Pons (tissue), 1 donor: Measurements from ENCODE around the gene PDP2.

Experiments used
- DNase-seq: peaks from one replicate; pipeline ENCODE4 v3.0.0-alpha.2; 2016; ENCODE audit warnings: low spot score

PDP2 gene, protein sequence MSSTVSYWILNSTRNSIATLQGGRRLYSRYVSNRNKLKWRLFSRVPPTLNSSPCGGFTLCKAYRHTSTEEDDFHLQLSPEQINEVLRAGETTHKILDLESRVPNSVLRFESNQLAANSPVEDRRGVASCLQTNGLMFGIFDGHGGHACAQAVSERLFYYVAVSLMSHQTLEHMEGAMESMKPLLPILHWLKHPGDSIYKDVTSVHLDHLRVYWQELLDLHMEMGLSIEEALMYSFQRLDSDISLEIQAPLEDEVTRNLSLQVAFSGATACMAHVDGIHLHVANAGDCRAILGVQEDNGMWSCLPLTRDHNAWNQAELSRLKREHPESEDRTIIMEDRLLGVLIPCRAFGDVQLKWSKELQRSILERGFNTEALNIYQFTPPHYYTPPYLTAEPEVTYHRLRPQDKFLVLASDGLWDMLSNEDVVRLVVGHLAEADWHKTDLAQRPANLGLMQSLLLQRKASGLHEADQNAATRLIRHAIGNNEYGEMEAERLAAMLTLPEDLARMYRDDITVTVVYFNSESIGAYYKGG

DNA sequence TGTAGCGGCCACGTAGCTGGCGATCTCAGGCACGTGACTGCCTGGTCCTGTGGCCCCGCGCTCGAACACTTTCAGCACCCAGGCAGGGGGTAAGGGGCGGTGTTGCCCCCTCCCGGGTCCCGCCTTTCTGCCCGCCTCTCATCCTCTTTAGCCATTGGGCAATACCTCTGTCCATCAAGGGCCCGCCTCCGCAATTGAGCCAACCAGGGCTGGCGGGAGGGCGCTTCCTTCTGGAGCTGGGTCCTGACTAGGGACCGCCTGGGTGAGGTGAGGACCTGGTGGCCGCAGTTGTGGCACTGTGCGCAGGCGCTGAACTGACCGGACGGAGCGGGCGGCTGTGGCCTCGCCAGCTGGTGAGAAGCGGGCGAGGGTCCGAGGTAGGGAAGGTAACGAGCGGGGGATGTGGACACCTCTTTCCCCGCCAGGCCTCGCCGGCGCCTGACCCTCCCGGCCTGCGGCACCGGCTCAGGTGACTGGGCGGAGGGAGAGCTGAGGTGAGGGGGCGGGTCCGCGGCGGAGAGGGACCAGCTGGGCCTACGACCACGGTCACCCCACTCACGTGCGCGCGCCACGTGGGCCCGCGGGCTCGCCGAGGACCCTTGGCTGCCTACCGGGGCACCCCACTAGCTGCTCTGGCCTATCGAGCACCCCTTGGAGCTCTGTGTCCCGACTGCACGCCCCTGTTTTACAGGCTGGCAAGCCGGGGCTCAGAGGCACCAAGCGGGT lies at the start of gene PDP2:
PDP2 (plus strand) TSS at position 228 of the 726 bp plus-strand sequence. CDS start 3,770 bp downstream, outside the sequence.
- peak; percentile 96 for DNase-seq

DNA sequence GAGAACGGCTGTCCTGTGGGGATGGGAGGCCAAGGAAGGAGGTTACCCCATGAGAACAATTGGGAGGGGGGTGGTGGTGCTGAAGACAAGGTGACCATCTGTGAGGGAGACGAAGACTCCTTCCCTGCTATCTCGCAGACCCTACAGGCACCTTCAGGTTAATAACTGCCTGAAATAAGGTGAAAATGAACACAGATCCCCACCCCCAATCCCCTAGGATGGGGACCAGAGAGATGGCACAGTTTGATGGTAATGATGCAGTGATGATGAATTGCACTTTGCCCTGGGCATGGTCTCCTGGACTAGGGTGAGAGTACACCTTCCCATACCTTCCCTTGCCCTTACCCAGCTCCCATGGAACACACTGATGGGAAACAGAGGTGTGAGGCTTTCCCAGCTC lies 48.1 kb upstream of the PDP2 start:
- DNase-seq, result no peak

- no peak for DNase-seq
Measured at GRCh38 chr16:66832661-66833305, 47.5 kb upstream of the PDP2 start.

DNA sequence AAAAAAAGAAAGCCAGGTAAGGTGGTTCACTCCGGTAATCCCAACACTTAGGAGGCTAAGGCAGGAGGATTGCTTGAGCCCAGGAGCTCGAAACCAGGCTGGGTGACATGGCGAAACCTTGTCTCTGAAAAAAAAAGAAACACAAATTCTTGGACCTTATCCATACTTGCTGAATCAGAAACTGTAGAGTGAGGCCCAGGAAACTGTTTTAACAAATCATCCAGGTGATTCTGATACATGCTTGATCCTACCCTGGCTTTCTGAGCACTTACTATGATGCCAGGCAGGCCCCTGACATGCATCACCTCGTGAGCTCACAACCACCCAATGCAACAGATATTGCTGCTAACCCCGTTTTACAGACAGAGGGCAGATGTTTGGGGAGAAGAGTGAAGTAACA lies 45.6 kb upstream of the PDP2 start:
- DNase-seq, result no peak

- no peak for DNase-seq
Measured at GRCh38 chr16:66840883-66841282, 39.4 kb upstream of the PDP2 start.

GRCh38 chr16:66841366-66841765 lies 38.9 kb upstream of the PDP2 start:
- DNase-seq, result no peak

- DNase-seq, result no peak
Measured at GRCh38 chr16:66842765-66843164, 37.5 kb upstream of the PDP2 start.

DNA sequence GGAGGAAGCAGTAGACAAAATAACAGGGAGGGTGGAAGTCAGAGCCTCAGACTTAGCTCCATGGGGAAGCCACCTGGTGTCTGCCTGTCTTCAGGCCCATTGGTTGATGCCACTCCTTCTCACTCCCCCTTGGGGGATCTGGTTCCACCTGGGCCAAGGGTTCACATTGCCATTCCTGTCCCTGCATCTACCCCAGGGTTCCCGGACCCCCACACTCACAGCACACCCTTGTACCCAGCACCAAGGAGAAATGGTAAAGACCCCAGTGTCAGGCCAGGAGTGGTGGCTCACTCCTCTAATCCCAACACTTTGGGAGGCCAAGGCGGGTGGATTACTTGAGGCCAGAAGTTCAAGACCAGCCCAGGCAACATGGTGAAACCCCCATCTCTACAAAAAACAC lies 37.1 kb upstream of the PDP2 start:
- no peak for DNase-seq

DNA sequence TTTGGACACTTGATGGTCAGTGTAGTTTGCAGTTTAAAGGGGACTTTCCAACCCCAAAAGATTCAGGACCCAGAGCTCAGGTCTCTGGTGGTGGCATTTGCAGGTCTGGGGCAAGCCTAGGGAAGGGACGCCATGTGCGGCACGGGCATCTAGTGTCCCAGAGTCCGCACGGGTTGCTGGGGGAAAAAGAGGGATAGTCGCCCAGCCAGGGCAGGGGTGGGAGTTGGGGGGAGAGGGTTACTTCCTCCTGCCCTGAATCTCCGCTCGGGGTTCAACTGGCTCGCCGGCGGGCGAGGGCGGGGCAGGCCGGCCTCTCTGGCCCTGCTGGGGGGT lies 36.3 kb upstream of the PDP2 start:
- no peak for DNase-seq

GRCh38 chr16:66844342-66845079 lies 35.8 kb upstream of the PDP2 start, which contains the start of gene CA7:
CA7 (plus strand) TSS chr16:66844414; CDS start chr16:66844488, 74 bp downstream.
- no peak for DNase-seq

DNA sequence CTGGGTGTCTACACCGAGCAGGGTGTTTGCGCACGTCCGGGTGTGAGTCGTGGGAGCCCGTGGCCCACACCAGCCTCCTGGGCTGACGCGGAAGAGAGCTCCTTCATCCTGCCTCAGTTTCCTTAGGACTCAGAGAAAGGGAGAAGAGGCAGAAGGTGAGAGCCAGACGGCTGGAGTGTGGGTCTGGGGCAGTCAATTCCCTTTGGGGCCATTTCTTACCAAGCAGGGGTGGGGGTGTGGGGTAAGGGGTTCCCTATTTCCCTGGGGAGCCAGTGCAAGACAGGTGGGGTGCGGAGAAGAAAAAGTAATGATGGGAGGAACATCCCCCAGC lies 35.3 kb upstream of the PDP2 start:
- DNase-seq, result no peak

DNA sequence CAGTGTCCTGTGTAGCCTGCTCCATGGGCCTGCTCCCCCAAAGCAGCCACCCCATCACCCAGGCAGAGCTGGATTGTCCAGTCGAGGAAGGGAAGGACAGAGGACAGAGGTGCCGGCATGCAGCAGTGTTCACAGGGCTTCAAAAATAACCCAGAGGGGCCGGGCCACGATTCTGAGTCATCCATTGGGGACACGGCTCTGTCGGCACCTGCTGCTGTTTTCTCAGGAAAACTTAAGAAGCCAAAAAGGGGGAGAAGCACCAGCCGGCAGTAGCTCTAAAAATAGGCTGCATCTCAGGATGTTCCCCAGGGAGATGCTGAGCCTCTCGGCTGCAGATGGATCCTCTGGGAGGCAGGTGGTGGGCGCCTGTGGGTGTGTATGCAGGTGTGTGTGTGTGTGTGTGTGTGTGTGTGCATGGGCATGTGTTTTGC lies 34.5 kb upstream of the PDP2 start:
- no peak for DNase-seq

GRCh38 chr16:66846266-66846665 lies 34.0 kb upstream of the PDP2 start:
- DNase-seq, result no peak

DNA sequence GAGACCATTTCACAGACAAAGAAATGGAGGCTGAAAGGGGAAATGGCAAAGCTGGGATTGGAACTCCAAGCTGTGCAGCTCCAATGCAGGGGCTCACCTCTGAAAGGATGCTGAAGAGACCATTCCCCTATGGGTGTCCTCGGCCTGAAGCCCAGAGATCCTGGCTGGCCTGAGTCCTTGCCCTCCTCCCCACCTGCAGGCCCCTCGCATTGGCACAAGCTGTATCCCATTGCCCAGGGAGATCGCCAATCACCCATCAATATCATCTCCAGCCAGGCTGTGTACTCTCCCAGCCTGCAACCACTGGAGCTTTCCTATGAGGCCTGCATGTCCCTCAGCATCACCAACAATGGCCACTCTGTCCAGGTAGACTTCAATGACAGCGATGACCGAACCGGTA lies 33.5 kb upstream of the PDP2 start:
- no peak for DNase-seq

GRCh38 chr16:66847533-66848067 lies 32.7 kb upstream of the PDP2 start:
- DNase-seq, result no peak

GRCh38 chr16:66848172-66848571 lies 32.1 kb upstream of the PDP2 start:
- no peak for DNase-seq

- DNase-seq, result no peak
Measured at GRCh38 chr16:66849021-66849420, 31.3 kb upstream of the PDP2 start.

GRCh38 chr16:66849549-66849948 lies 30.8 kb upstream of the PDP2 start:
- DNase-seq, result no peak

DNA sequence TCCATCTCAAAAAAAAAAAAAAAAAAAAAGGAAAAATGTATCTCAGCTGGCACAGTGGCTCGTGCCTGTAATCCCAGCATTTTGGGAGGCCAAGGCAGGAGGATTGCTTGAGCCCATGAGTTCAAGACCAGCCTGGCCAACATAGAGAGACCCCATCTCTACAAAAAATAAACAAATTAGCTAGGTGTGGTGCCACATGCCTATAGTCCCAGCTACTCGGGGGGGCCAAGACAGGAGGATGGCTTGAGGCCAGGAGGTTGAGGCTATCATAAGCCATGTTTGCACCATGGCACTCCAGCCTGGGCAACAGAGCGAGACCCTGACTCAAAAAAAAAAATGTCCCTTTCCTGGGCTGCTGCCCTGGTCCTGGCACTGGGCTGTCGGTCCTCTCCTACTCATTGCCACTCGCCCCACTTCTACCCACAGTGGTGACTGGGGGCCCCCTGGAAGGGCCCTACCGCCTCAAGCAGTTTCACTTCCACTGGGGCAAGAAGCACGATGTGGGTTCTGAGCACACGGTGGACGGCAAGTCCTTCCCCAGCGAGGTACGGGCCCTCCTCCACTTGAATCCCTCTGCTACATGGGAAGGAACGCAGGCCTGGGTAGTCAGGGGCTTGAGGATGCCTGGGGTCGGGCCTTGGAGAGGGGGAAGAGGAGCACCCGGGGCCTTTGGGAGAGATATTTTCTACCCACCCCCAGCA lies 30.1 kb upstream of the PDP2 start:
- no peak for DNase-seq

GRCh38 chr16:66851166-66851964 lies 28.9 kb upstream of the PDP2 start:
- DNase-seq, result no peak
